Heart left ventricle (tissue), 16 donors: ENCODE data around the gene ZFAND3. TPM values are rescaled to one million over a fixed set of nuclear protein-coding genes. Genes with fewer than 3 reads are reported as not detected.
"Not testable (repeated sequence)": the region's sequence is repeated elsewhere in the genome, so short reads cannot be mapped to it uniquely, and the experiment has no call there.

Source experiments
- ATAC-seq, 4 donors: fragments of 200-7000 bp; cut with Tn5 transposase; one replicate each; pipeline ENCODE4 v1.9.1; 2020 to 2022; ENCODE audit warnings: moderate library complexity in 4 of 4, mild to moderate bottlenecking in 3 of 4, moderate number of reproducible peaks in 1 of 4
- DNase-seq, 5 donors: peaks; one replicate each; pipeline ENCODE4 v3.0.0-alpha.2; 2020
- H3K27ac ChIP-seq, 12 donors: fragments of 200-600 bp; sonication (generic) in 4 of 12; one replicate each; pipeline versions ENCODE4 v1.5.0 to v1.8.0; 2016 to 2022; ENCODE audit warnings: mild to moderate bottlenecking in 2 of 12
- H3K27me3 ChIP-seq, 9 donors: fragments of 200-600 bp; sonication (generic) in 2 of 9; one replicate each; pipeline versions ENCODE4 v1.5.1 to v1.8.0; 2016 to 2022; ENCODE audit warnings: mild to moderate bottlenecking in 3 of 9
- H3K36me3 ChIP-seq, 9 donors: fragments of 200-600 bp; sonication (generic) in 2 of 9; one replicate each; pipeline versions ENCODE4 v1.5.0 to v1.8.0; 2018 to 2022; ENCODE audit warnings: mild to moderate bottlenecking in 2 of 9
- H3K4me1 ChIP-seq, 12 donors: fragments of 200-600 bp; sonication (generic) in 4 of 12; one replicate each; pipeline versions ENCODE4 v1.5.0 to v1.8.0; 2016 to 2022; ENCODE audit warnings: mild to moderate bottlenecking in 3 of 12
- H3K4me3 ChIP-seq, 12 donors: fragments of 200-600 bp; sonication (generic) in 4 of 12; one replicate each; pipeline versions ENCODE4 v1.5.0 to v1.8.0; 2017 to 2022; ENCODE audit warnings: mild to moderate bottlenecking in 9 of 12, moderate library complexity in 4 of 12
- H3K9me3 ChIP-seq, 12 donors: fragments of 200-600 bp; sonication (generic) in 4 of 12; one replicate each; pipeline versions ENCODE4 v1.5.0 to v1.8.0; 2016 to 2022; ENCODE audit warnings: mild to moderate bottlenecking in 1 of 12
- CTCF ChIP-seq, 12 donors: fragments of 200-600 bp; sonication (generic) in 4 of 12; IDR thresholded peaks; one replicate each; pipeline versions ENCODE4 v1.5.0 to v1.8.0; 2018 to 2022; ENCODE audit warnings: antibody characterized with exemption in 12 of 12, mild to moderate bottlenecking in 5 of 12
- POLR2A ChIP-seq, 2 donors: fragments of 450-650 bp; IDR thresholded peaks; one replicate each; pipeline ENCODE4 v1.6.1; 2017; ENCODE audit warnings: antibody characterized with exemption in 2 of 2, mild to moderate bottlenecking in 2 of 2, moderate library complexity in 2 of 2
- WGBS, 4 donors: extraction: QIAGEN DNeasy Blood & Tissue Kit in 2 of 4; methylation state at CpG; one replicate each; pipeline versions ENCODE4 v1.1.5 to v1.1.7; 2013 to 2018; 5-methylcytosine and 5-hydroxymethylcytosine counted together
- intact Hi-C, 10 donors: fragments of 100-400 bp; cut with DNase I; formaldehyde crosslinking; loops; one replicate each; pipeline versions ENCODE4 v1.11.1 to v1.14.2; 2022
- polyA plus RNA-seq, 2 donors: library from polyadenylated mRNA; stranded (reverse); fragments of 200-250 nt; gene quantifications; one replicate each; pipeline ENCODE4 v1.2.3, GENCODE V29; 2013
- total RNA-seq, 9 donors: library from RNA; depleted of rRNA in 2 of 9; stranded (reverse); fragments of >200 nt in 2 of 9; fragmentation: NEBNext Ultra II Directional in 3 of 9; extraction: Animal tissue kit (Norgen Biotek cat#: 25700) in 3 of 9; gene quantifications; one replicate each; pipeline versions ENCODE4 v1.1.0 to v1.2.4, GENCODE V29; 2016 to 2023
- donor health status: ischemic (EF 13 %, LVEDD 7.1; RV severe dilation, severe dysfunction).
- donor health status: healthy with polysubstance abuse.
- donor health status: DM: no; HTN: yes; CAD: no.
- donor health status: DM: no; HTN: no; CAD: no.
- donor health status: ischemic (EF 25% LVEDD 6.9; RV normal size, moderate dysfunction).
- donor health status: ischemic (EF 25% LVEDD 5.7; RV mildly dilated, moderate dysfunction).
- donor health status: healthy.
- donor health status: DM: yes; HTN: yes; CAD: no.
- donor health status: ischemic (EF 35%, LVEDD 5.7; RV mildly dilated, moderate dysfunction).
- donor health status: nonischemic (EF 11% LVEDD 7.7; RV severe dilation, severe dysfunction).
- donor health status: DM: yes; HTN: yes; CAD: no.
- donor health status: PGD.
- donor health status: ischemic (EF 29% LVEDD 5.4; RV normal size, mild dysfunction).
- donor health status: nonischemic (EF 23%, LVEDD 6.1; RV moderate dilation, normal function).

ZFAND3 gene
- total and polyA plus RNA-seq, 11 donors, result 29.1 to 114 (median 88.2) TPM

GRCh38 chr6:38040254-38040653 lies 220.7 kb downstream of the ZFAND3 start:
- H3K36me3 ChIP-seq, result no peaks in the 10 kb centered on the region
- WGBS, 4 donors, result 53 to 93% (median 91%) methylated on average over 1 of the region's 1 CpG

GRCh38 chr6:38043259-38043753 lies 223.8 kb downstream of the ZFAND3 start:
- intact Hi-C loops, result no loop called here
- no peaks in the 10 kb centered on the region for H3K9me3 ChIP-seq
- WGBS, 4 donors, result 70 to 94% (median 80%) methylated on average over 3 of the region's 3 CpGs
- peaks cover 0 to 10% (median 0%) of the 10 kb centered on the region in 12 donors for H3K4me1 ChIP-seq
- no peaks in the 10 kb centered on the region for H3K27me3 ChIP-seq
- H3K27ac ChIP-seq, result no peak overlapping the region
- no peak for ATAC-seq
- no peak overlapping the region for H3K4me3 ChIP-seq
- H3K36me3 ChIP-seq, result no peaks in the 10 kb centered on the region
- no peak for DNase-seq
- TF ChIP-seq POLR2A (IDR thresholded peaks at IDR 0.05) (no peak), CTCF (IDR thresholded peaks at IDR 0.05) (no peak)

More at GRCh38 chr6:38040254-38040653, 220.7 kb downstream of the ZFAND3 start:
- Histone ChIP-seq H3K27ac (no peak overlapping the region), H3K4me3 (no peak overlapping the region), H3K9me3 (no peaks in the 10 kb centered on the region), H3K27me3 (no peaks in the 10 kb centered on the region), H3K4me1 (peaks cover 0 to 16% (median 2%) of the 10 kb centered on the region in 12 donors)
- TF ChIP-seq CTCF (IDR thresholded peaks at IDR 0.05), result no peak
- no peak for TF ChIP-seq POLR2A (IDR thresholded peaks at IDR 0.05)
- DNase-seq, result no peak
- intact Hi-C loops, result no loop called here
- no peak for ATAC-seq

- ATAC-seq, result no peak
- no peak for DNase-seq
- TF ChIP-seq CTCF (IDR thresholded peaks at IDR 0.05) (no peak), POLR2A (IDR thresholded peaks at IDR 0.05) (no peak)
- peaks cover 0 to 9% (median 0%) of the 10 kb centered on the region in 12 donors for H3K4me1 ChIP-seq
- intact Hi-C loops, result no loop called here
- no peak overlapping the region for H3K4me3 ChIP-seq
- H3K9me3 ChIP-seq, result no peaks in the 10 kb centered on the region
- no peaks in the 10 kb centered on the region for H3K36me3 ChIP-seq
- WGBS, 4 donors, result 81 to 97% (median 87%) methylated on average over 6 of the region's 6 CpGs
- H3K27ac ChIP-seq, result no peak overlapping the region
- H3K27me3 ChIP-seq, result no peaks in the 10 kb centered on the region
Observed at GRCh38 chr6:38045701-38046305, 226.3 kb downstream of the ZFAND3 start.

GRCh38 chr6:38047562-38047961 lies 228.0 kb downstream of the ZFAND3 start:
- Histone ChIP-seq H3K4me1 (peaks cover 0 to 5% (median 0%) of the 10 kb centered on the region in 12 donors), H3K4me3 (no peak overlapping the region), H3K27ac (no peak overlapping the region), H3K9me3 (no peaks in the 10 kb centered on the region), H3K27me3 (no peaks in the 10 kb centered on the region), H3K36me3 (no peaks in the 10 kb centered on the region)
- DNase-seq (no peak), ATAC-seq (no peak)
- TF ChIP-seq CTCF (IDR thresholded peaks at IDR 0.05), result no peak
- no peak for TF ChIP-seq POLR2A (IDR thresholded peaks at IDR 0.05)
- 93 to 97% (median 94%) methylated on average over 4 of the region's 4 CpGs for WGBS, 4 donors
- intact Hi-C loops, result no loop called here

GRCh38 chr6:38049861-38050397 lies 230.4 kb downstream of the ZFAND3 start:
- intact Hi-C loops, result not testable (repeated sequence)

More at GRCh38 chr6:38049861-38050397, 230.4 kb downstream of the ZFAND3 start:
- H3K4me3 ChIP-seq, H3K4me1 ChIP-seq, H3K9me3 ChIP-seq, ATAC-seq, H3K27ac ChIP-seq, H3K27me3 ChIP-seq, DNase-seq, H3K36me3 ChIP-seq: not testable (repeated sequence)
- 94 to 96% (median 95%) methylated on average over 9 of the region's 9 CpGs for WGBS, 4 donors
